Natural killer cell (primary cell): Measurements from ENCODE around the gene FAM131C. TPM values are rescaled to one million over a fixed set of nuclear protein-coding genes. Genes with fewer than 3 reads are reported as not detected.

Experiments used
- ATAC-seq, 3 donors: fragments of 150-1000 bp in 2 of 3; fragments of 200-7000 bp in 1 of 3; cut with Tn5 transposase; 1 replicate in 1 of 3; 2 replicates in 2 of 3; pipeline ENCODE4 v1.10.0; 2021; ENCODE audit warnings: mild to moderate bottlenecking in 2 of 3, moderate library complexity in 2 of 3
- DNase-seq, 2 donors: peaks; one replicate each; pipeline versions ENCODE4 v3.0.0 to v3.0.0-alpha.2; 2013 to 2021; ENCODE audit warnings: mixed read lengths in 1 of 2
- H3K27ac ChIP-seq: one replicate; pipeline ENCODE4 v1.5.1; 2013; ENCODE audit warnings: mild to moderate bottlenecking, low read length
- H3K27me3 ChIP-seq: one replicate; pipeline ENCODE4 v1.6.1; 2013; ENCODE audit warnings: low read length; ENCODE audit not compliant: control insufficient read depth, insufficient read depth
- H3K36me3 ChIP-seq: one replicate; pipeline ENCODE4 v1.6.1; 2013; ENCODE audit warnings: low read length; ENCODE audit not compliant: control insufficient read depth, insufficient read depth
- H3K4me1 ChIP-seq: one replicate; pipeline ENCODE4 v1.6.1; 2013; ENCODE audit warnings: low read length; ENCODE audit not compliant: control insufficient read depth, insufficient read depth
- H3K4me3 ChIP-seq: one replicate; pipeline ENCODE4 v1.5.1; 2013; ENCODE audit warnings: low read length
- H3K9me3 ChIP-seq: one replicate; pipeline ENCODE4 v1.6.1; 2013; ENCODE audit warnings: low read length; ENCODE audit not compliant: control insufficient read depth, insufficient read depth
- H3K27ac Mint-ChIP-seq, 2 donors: one replicate each; pipeline ENCODE4 v1.8.0; 2022; ENCODE audit warnings: mild to moderate bottlenecking in 2 of 2, mixed read lengths in 2 of 2, moderate library complexity in 1 of 2
- H3K27me3 Mint-ChIP-seq, 2 donors: one replicate each; pipeline ENCODE4 v1.8.0; 2022; ENCODE audit warnings: low read depth in 2 of 2, mixed read lengths in 2 of 2
- H3K36me3 Mint-ChIP-seq: one replicate; pipeline ENCODE4 v1.8.0; 2022; ENCODE audit warnings: mixed read lengths
- H3K4me1 Mint-ChIP-seq, 2 donors: one replicate each; pipeline ENCODE4 v1.8.0; 2022; ENCODE audit warnings: mixed read lengths in 2 of 2
- H3K4me3 Mint-ChIP-seq: one replicate; pipeline ENCODE4 v1.8.0; 2022; ENCODE audit warnings: mild to moderate bottlenecking, moderate library complexity, mixed read lengths
- H3K9me3 Mint-ChIP-seq, 2 donors: one replicate each; pipeline ENCODE4 v1.8.0; 2022; ENCODE audit warnings: mixed read lengths in 2 of 2
- WGBS: methylation state at CpG from one replicate; pipeline ENCODE4 v1.1.7; 2013; ENCODE audit warnings: missing lambda C conversion rate; ENCODE audit not compliant: insufficient coverage; 5-methylcytosine and 5-hydroxymethylcytosine counted together
- intact Hi-C: fragments of 100-400 bp; cut with micrococcal nuclease; formaldehyde crosslinking; loops from one replicate; pipeline ENCODE4 v1.14.2; 2022
- total RNA-seq, 4 donors: library from RNA; stranded (reverse); fragments of 120-200 nt in 1 of 4; gene quantifications; one replicate each; pipeline versions ENCODE4 v1.2.3 to v1.2.4, GENCODE V29; 2013 to 2022
- TF ChIP-seq, protein P1 (sequence below): fragments of 200-600 bp; IDR thresholded peaks from one replicate; pipeline ENCODE4 v1.8.0; 2022; ENCODE audit warnings: antibody characterized with exemption

FAM131C gene
- total RNA-seq, 3 donors from 2014 or later (not counting 1 experiment from before 2014, with no cell fraction given): not detected

DNA sequence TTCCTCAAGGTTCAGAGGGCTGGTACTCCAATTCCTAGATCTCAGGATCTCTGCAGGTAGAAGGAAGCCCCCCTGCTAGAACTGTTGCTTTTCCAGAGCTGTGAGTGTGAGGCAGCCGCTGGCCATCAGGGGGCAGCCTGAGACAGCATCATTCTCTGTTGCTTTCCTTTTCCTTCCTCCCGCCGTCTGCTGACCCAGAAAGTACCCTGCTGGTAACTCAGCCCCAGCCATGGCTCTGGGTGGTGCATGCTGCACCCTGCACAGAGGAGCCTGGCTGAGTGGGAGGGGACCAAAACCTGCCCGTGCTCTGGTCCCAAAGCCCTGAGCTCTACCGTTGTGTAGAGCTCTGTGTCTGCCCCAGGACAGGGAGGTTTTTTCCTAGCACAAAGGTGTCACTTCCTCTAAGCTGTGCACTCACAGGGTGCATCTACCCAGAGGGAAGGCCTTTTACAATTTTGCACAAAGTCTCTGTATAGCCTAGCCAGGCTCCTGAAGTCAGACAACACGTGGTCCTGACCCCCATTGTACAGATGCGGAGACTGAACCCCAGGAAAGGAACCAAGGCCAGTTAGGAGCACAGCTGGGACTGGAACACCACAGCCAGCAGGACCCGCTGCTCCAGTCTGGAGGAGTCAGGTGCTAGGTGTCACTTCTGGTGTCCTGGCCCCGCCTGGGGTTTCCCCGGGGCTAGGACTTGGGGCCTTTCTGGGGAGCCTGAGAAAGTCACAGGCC, 5.6 kb upstream of the FAM131C start:
- Mint-ChIP-seq H3K9me3 (no peaks in the 10 kb centered on the region), H3K4me1 (peaks cover 6 to 9% of the 10 kb centered on the region in 2 donors), H3K27ac (peak overlapping the region; percentile 50 to 73), H3K36me3 (no peaks in the 10 kb centered on the region), H3K4me3 (peak overlapping the region; percentile 82), H3K27me3 (peaks cover 5 to 15% of the 10 kb centered on the region in 2 donors)
- no peak overlapping the region for H3K4me3 ChIP-seq
- peak; percentile 80 to 89 (median 88) for ATAC-seq
- peak overlapping the region; percentile 31 for H3K27ac ChIP-seq
- peaks cover 4% of the 10 kb centered on the region for H3K27me3 ChIP-seq
- peaks cover 21% of the 10 kb centered on the region for H3K4me1 ChIP-seq
- DNase-seq: peak; percentile 64 to 88
- no peaks in the 10 kb centered on the region for H3K9me3 ChIP-seq
- no peaks in the 10 kb centered on the region for H3K36me3 ChIP-seq
- TF ChIP-seq, protein P1, sequence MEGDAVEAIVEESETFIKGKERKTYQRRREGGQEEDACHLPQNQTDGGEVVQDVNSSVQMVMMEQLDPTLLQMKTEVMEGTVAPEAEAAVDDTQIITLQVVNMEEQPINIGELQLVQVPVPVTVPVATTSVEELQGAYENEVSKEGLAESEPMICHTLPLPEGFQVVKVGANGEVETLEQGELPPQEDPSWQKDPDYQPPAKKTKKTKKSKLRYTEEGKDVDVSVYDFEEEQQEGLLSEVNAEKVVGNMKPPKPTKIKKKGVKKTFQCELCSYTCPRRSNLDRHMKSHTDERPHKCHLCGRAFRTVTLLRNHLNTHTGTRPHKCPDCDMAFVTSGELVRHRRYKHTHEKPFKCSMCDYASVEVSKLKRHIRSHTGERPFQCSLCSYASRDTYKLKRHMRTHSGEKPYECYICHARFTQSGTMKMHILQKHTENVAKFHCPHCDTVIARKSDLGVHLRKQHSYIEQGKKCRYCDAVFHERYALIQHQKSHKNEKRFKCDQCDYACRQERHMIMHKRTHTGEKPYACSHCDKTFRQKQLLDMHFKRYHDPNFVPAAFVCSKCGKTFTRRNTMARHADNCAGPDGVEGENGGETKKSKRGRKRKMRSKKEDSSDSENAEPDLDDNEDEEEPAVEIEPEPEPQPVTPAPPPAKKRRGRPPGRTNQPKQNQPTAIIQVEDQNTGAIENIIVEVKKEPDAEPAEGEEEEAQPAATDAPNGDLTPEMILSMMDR: peak; percentile 78
- WGBS: 37% methylated on average over 10 of the region's 10 CpGs
- intact Hi-C loops: loop anchor here (1.0 kb wide), 2 partner anchors 108 to 165 kb away; no protein-coding TSS in a partner anchor

DNA sequence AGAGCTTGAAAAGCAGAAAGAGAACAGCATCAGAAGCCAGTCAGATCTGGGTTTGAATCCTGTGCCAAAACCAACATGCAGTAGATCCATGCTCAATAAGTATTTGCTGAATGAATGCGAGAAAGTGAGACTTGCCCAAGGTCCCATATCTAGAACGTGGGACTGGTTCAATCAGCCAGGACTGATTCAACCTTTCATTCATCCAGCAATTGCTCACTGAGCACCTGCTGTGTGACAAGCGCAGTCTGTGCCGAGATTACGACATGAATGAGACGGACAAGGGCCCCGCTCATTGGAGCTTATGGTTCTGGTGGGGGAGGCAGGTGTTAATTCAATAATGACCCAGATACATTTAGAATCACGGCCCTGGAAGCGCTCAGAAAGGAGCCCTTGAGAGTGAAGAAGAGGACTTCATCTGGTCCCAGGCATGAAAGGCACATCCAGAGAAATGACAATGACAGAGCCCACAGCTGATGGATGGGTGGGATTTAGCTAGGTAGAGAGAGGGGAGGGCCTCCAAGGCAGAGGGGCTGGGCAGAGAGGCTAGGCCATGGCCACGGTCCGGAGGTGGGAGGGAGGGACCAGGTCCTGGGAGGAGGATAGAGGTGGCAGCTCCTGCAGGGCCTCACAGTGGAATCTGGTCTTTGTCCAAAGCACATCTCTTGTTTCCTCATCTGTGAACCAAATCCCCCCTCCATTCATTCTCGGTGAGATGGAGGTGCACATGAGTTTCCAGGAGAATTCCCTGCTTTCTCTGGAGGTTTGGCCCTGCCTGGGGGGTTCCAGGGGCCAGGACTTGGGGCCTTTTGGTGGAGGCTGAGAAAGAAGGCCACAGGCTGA, 4.2 kb upstream of the FAM131C start:
- H3K36me3 ChIP-seq: no peaks in the 10 kb centered on the region
- Mint-ChIP-seq H3K4me1 (peaks cover 9 to 10% of the 10 kb centered on the region in 2 donors), H3K9me3 (no peaks in the 10 kb centered on the region), H3K27ac (no peak overlapping the region), H3K27me3 (peaks cover 10 to 20% of the 10 kb centered on the region in 2 donors), H3K36me3 (no peaks in the 10 kb centered on the region), H3K4me3 (peak overlapping the region; percentile 25)
- H3K9me3 ChIP-seq: no peaks in the 10 kb centered on the region
- WGBS: 92% methylated on average over 12 of the region's 12 CpGs
- intact Hi-C loops: no loop called here
- no peak for DNase-seq
- peaks cover 32% of the 10 kb centered on the region for H3K4me1 ChIP-seq
- peaks cover 13% of the 10 kb centered on the region for H3K27me3 ChIP-seq
- H3K4me3 ChIP-seq: no peak overlapping the region
- H3K27ac ChIP-seq: no peak overlapping the region
- TF ChIP-seq, protein P1: no peak
- ATAC-seq: no peak

DNA sequence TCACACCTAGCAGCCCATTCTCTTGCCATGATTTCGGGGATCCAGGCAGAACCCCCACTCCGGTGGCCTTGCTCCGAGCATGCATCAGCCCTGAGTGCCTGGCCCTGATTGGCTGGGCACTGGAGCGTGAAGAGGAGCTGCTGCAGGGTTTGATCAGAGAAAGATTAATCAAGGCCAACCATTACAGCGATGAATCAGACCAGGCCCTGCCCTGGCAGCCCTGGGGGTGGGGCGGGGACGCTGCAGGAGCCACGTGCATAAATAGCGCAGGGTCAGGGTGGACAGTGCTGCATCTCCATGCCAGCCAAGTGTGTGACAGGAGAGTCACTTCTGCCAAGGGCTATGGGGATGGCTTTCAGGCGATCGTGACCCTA, 3.4 kb upstream of the FAM131C start:
- DNase-seq (no peak), ATAC-seq (no peak)
- WGBS: 90% methylated on average over 11 of the region's 11 CpGs
- H3K36me3 ChIP-seq: no peaks in the 10 kb centered on the region
- H3K27ac Mint-ChIP-seq: no peak overlapping the region
- TF ChIP-seq, protein P1: no peak
- intact Hi-C loops: no loop called here
- no peaks in the 10 kb centered on the region for H3K36me3 Mint-ChIP-seq
- peaks cover 10 to 21% of the 10 kb centered on the region in 2 donors for H3K27me3 Mint-ChIP-seq
- no peaks in the 10 kb centered on the region for H3K9me3 ChIP-seq
- H3K4me1 ChIP-seq: peaks cover 29% of the 10 kb centered on the region
- no peak overlapping the region for H3K4me3 Mint-ChIP-seq
- peaks cover 9 to 10% of the 10 kb centered on the region in 2 donors for H3K4me1 Mint-ChIP-seq
- H3K4me3 ChIP-seq: no peak overlapping the region
- H3K27me3 ChIP-seq: peaks cover 16% of the 10 kb centered on the region
- H3K27ac ChIP-seq: no peak overlapping the region
- H3K9me3 Mint-ChIP-seq: no peaks in the 10 kb centered on the region
